Putamen (tissue), 1 donor: ENCODE results near the gene ATP6V0D1.
"Not testable (repeated sequence)": the region's sequence is repeated elsewhere in the genome, so short reads cannot be mapped to it uniquely, and the experiment has no call there.

Source experiments
- DNase-seq: peaks from one replicate; pipeline ENCODE4 v3.0.0-alpha.2; 2016; ENCODE audit warnings: low spot score

ATP6V0D1 gene

DNA sequence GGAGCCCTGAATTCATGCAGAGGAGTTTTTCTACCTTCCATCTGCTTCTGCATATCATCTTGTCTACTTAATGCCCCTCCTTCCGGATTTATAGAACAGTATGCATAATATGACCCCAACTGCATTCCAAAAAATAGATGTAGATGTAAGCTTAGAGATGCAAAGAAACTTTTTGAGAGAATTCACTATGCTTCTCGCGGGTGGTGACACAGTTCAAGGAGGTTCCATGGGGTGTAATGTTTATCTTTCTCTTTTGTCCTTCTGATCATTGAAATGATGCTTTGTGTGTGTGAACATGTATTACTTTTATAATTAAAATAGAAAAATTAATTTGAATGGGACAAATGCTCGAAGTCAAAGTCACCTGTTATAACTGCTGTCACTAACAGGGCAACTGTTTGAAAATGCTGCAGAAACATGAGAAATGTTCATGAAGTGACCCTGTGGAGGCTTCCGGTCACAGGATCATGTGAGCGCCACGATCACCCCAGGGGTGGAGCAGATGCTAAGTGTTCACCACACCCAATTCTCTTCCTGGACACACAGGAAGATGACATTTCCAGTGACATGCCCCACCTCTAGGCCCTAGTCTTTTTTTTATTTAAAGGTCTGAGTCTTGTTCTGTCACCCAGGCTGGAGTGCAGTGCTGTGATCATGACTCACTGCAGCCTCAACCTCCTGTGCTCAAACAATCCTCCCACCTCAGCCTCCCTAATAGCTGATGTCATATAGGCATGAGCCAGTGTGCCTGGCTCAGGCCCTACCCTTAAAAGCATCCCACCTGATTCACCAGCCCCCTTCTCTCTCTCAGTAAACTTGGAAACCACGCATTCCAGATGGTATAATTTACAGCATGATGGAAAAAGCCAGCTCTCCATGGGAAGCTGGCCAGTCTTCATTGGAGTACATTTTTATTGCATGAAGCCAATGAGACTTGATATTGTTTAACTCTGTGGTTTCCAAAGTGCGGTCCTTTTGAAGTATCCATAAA lies 23.4 kb upstream of the ATP6V0D1 start:
- no peak for DNase-seq

DNA sequence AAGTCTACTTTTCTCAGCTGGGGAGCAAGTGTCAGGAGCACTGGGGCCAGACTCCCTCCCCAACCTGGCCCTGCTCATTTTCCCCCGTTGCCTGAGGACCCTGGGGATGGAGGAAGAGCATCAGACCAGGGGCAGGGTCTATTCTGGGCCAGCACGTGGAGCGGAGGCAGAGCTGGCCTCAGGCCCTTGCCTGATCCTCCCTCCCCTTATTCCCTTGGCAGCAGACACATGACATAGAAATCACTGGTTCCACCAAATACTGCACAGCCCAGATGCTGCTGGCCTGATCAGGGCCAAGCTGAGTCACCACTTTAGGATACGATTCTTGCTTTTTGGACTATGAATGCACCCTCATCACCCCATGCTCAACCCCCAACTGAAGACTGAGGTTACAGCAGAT lies 18.1 kb upstream of the ATP6V0D1 start:
- DNase-seq, result no peak

DNA sequence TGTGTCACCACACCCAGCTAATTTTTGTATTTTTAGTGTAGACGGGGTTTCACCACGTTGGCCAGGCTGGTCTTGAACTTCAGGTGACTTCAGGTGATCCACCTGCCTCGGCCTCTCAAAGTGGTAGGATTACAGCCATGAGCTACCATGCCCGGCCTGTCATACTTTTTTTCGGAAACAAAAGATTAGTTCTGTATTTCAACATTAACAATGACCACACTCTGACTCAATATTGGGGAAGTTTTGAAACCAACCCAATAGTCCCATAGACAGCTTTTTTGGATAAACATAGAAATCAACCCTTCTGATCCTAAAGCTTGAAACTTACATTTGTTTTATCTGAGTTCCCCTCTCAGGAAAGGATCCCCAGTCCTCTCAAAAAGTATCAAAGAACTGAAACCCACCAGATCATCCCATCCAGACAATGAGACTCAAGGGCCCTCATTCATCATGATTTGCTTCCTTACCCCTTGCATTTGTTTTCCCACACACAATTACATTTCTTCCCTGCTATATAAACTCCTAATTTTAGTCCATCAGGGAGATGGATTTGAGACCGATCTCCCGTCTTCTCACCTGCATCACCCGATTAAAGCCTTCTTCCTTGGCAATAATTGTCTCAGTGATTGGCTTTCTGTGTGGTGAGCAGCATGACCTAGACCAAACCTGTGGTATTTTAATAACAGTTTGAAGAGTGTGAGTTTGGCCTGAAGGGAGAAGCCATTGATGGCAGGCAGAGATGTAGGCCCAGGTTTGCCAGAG lies 9.6 kb upstream of the ATP6V0D1 start:
- DNase-seq, result no peak

DNA sequence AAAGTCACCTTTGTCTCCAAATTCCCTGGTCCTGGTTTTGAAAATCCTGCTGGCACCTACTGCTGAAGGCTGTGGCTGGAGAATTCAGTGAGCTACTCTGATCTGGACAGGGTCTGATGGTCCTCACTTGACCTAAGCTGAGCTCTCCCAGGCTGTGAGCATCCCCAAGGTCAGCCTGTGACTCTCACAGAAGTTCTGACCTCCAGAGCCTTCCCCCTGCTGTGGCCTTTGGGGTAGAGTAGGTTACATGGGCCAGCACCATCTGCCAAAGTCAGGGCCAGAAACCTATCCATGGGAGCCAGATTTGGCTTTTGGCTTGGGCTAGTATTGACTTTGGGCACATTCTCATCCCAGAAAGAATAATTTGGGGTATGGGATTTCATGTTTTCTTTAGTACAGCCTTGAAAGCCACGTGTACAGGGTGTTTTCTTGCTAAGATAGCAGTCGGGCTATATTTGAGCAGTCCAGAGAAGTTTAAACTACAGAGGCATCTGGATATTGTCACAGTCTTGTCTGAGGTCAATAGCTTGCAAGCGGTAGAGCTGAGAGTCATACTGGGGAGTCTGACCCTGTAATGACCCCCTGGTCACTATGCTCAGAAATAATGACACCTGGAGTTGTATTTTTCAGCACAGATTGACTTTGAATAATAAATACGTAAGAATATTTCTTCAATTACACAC lies 8.6 kb upstream of the ATP6V0D1 start:
- DNase-seq, result no peak

DNA sequence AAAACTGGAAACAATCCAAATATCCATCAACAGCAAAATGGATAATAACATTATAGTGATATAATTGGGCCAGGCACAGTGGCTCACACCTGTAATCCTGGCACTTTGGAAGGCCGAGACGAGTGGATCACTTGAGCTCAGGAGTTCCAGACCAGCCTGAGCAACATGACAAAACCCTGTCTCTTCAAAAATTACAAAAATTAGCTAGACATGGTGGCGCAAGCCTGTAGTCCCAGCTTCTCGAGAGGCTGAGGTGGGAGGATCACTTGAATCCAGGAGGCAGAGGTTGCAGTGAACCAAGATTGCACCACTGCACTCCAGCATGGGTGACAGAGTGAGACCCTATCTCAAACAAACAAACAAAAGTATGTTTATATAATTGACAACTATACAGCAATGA lies 6.6 kb upstream of the ATP6V0D1 start:
- not testable (repeated sequence) for DNase-seq

DNA sequence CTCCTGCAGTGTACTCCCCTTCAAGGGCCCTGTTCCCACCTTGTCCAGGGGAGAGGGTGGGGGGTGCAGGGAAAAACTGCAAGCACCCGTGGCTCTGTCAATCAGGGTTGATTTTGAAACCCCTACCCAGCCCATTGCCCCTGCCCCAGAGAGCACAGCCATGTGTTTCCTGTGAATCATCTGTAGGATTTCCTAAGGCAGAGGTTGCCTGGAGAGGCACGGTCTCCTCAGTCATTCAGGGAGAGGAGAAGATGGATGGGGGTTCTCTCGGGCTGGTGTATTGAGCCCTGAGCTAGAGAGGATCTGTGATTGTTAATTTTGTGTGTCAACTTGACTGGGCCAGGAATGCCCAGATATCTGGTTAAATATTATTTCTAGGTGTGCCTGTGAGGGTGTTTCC lies 5.8 kb upstream of the ATP6V0D1 start:
- no peak for DNase-seq

DNA sequence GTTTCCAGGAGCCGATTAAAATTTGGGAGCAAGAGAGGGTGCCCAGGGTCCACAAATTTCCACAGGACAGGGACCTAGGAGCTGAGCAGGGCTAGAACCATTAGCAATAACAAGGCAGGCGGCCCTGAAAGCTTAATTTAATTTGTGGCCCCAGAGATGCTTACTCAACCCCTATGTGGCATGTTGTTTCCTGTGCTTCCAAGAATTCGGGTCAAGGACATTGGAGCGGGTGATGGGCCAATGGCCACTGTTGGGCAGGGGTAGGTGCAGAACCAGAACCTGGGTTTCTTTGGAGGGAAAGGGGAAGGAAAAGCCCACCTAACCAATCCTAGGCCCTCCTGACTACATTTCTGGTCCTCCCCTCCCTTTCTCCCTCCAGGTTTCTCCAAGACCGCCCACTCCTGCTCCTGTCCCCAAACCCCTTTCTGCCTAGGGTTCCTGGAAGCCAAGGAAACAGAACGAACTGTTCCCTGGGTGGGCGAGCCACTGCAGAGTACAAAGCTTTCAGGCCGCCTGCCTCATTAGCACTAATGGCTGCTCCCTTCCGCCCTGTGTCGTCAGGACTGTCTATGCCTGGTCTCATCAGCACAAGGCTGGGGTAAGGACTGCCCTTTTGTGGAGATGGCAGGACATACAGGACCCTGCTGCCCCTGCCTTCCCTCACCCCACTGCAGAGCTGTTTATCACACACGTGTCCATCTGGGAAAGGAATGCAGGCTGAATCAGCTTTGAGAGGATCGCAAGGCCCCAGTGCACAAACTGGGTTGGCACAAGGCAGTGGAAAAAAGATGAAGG lies 3.0 kb upstream of the ATP6V0D1 start:
- no peak for DNase-seq

DNA sequence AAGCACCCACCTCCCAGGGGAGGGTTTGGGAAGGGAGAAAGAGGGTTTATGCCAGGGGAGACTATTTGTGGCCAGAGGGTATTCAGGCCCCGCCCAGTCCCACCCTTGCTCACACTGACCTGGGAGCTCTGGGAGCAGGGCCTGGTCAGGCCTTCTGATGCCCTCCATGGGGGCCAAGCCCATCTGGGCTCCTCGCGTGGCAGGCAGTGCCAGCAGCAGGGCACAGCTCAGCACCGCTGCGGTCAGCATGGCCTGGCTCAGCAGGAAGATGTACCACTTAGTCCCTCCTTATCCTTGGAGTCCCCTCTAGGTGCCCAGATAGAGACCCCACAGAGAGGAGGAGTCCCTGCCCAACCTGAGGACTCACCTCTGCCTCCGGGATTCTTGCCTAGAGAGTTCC lies 2.2 kb upstream of the ATP6V0D1 start, which contains the start of gene AGRP:
Gene AGRP (minus strand): TSS at position 398 of the 400 bp plus-strand sequence. CDS start 149 bp downstream, at position 249.
- no peak for DNase-seq

DNA sequence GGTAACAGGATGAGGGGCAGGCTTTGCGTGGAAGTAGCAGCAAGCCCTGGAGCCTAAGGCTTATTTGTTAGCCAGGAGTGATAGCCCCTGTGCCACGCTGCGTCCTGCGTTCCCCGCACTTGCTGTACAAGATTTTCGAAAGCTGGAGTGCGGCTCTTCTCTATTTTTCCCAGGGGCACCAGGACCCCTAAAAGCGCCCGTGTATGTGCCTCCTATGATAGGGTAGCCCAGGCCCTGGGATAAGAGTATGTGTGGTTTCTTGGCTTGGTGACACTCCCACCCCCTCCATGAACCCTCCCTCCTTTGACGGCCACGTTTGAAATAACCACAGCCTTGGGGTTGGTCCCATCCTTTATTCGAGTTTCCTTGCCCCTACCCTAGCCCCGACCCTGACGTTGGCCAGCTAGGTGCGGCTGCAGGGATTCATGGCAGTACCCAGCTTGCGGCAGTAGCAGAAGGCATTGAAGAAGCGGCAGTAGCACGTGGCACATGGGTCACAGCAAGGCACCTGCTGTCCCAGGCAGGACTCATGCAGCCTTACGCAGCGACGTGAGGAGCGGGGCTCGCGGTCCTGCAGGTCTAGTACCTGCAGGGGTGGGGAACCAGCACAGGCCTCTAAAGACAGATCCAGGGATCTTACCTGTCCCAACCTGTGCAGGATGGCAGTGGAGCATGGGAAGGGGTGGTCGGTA lies 1.4 kb upstream of the ATP6V0D1 start:
- DNase-seq, result no peak

DNA sequence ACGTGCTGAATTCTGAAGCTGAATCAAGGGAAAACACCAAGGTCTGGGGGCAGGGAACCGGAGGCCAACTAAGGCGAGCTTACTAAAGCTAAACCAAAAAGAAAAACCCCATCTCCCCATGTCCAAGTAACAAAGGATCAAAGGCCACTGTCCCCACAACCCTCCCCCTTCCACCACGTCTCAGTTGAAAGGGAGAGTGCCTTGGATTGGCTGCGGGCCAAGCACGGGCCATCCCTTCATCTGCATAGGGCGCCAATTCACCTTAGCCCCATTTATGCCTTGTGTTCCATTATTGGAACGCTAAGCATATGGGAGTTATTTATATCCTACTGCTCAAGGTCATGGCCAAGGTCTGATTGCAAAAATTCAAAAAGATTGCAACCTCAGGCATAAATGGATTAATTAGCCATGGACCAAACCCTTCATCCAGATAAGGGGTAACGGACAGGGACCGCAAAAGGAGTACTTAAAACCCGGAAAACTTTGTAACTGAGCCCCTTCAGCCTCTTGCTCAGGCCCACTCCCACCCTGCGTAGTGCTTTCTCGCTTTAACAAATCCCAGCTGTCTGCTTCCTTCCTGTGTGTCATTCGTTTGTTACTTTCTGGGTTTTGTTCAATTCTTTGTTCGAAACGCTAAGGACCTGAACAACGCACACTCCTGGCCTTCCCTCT lies 740 bp upstream of the ATP6V0D1 start:
- DNase-seq, result no peak

DNA sequence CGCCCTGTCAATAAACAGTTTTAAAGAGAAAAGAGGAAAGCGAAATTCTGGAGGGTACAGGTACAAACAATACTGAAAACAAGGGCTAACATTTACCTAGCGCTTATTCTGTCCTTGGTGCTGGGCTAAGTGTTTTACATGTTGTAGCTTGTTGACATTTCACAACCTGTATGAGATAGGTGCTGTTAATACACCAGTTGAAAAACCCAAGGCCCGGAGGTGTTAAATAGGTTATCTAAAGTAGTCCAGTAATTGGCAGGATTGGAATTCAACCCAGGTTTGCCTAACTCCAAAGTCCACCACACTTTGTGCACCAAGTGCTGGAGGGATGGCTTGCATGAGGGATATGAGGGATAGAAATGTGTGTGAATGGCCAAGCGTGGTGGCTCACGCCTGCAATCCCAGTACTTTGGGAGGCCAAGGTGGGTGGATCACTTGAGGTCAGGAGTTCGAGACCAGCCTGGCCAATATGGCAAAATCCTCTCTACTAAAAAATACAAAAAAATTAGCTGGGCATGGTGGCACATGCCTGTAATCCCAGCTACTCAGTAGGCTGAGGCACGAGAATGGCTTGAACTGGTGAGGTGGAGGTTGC lies 2.9 kb downstream of the ATP6V0D1 start:
- DNase-seq, result no peak

DNA sequence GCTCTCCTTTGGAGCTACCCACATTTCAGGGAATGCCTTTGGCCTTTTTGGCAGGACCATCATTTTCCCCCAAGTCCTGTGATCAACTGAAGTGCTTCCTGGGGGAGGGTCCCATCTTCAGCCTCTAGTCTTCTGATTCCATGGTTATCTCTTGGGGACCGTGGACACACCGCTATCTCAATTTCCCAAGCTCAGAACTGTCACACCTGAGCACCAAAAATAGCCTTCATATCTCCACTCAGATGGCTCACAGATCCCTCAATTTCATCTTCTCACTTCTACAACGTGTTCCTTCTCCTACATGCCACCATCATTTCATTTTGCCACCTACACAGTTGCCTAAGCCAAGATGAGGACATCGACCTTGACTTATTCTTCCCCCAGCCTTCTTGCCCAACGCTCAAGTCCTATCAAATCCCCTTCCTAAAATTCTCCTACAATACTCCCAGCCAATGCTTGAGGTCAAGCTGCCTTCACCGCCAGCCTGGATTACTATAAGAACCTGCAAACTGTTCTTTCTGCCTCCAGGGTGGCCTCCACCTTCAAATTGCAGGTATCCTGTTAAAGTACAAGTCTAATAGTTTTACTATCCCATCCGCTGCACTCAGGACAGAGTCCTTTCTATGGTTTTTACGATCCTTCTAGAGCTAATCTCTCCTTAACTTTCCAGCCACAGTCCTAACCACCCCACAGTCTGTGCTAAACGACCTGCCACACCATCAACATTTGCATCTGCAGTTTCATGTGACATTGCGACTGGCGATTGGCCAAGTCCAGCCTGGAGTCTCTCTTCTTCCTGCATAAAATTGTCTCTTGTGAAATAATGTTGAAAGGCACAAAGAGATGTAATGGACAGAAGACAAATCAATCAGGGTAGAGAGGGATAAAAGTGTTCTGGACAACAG lies 6.2 kb downstream of the ATP6V0D1 start:
- DNase-seq, result no peak

DNA sequence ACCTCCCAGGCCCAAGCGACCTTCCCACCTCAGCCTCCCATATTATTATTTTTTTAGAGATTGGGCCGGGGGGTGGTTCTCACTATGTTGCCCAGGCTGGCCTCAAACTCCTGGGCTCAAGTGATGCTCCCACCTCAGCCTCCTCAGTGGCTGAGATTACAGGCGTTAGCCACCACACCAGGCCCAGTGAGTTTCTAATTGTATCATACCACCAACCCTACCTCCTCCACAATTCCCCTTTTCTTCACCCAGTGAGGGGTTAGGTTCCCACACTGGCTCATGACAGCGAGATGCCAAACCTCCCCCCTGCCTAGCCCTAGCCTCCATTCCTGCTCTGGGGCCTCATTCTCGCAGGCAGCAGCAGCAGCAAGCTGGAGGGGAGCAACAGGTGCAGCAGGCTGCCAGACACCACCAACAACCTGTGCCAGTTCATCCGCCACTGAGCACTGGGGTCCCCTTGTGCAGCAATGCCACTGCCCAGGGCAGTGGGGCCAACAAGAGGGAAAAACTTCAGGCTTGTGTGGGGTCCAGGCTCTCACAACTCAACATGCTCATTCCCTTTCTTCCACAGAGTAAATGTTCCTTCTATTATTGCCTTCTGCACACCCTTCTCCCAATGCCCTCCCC lies 9.1 kb downstream of the ATP6V0D1 start:
- no peak for DNase-seq

DNA sequence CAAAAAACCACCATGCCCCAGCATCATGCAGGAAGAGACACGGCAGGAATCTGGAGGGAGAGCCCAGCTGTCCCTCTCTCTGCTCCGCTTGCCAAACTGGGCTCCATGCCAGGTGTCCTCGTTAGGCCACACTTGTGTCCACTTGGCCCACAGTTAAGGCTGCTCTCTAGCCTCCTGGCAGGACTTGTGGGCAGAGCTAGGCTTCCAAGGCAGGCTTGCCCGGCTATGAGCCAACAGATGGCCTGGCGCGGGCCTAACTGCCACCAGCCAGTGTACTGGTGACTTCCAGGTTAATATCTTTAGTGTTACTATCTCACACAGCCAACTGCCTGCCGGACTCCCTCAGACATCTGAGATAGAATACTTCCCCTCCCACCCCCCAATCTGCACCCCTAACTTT lies 10.6 kb downstream of the ATP6V0D1 start:
- peak; percentile 94 for DNase-seq

DNA sequence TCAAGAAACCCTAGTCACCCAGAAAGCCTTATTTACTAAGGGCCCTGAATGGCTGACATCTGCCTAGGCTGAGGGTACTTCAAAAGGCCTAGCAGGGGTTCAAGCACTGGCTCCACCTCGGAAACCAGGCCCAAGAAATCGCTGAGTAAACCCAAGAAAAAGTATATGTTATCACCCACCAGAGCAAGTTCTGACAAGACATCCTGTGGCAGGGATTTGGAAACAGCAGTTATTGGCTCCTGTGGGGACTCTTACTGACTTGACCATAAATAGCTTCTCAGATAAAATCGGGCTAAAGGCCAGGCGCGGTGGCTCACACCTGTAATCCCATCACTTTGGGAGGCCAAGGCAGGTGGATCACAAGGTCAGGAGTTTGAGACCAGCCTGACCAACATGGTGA lies 12.2 kb downstream of the ATP6V0D1 start:
- DNase-seq, result no peak

DNA sequence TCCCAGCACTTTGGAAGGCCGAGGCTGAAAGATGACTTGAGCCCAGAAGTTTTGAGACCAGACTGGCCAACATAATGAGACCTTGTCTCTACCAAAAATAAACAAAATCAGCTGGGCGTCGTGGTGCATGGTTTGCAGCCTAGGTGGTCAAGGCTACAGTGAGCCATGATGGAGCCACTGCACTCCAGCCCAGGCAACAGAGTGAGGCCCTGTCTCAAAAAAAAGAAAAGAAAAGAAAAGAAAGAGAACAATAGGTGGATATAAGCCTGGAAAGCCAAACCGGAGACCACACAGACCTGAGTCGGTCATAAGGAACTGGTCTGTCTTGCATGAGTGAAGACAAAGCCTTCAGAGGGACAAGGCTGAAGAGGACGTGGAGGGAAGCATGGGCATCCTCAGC lies 14.4 kb downstream of the ATP6V0D1 start:
- DNase-seq, result no peak

DNA sequence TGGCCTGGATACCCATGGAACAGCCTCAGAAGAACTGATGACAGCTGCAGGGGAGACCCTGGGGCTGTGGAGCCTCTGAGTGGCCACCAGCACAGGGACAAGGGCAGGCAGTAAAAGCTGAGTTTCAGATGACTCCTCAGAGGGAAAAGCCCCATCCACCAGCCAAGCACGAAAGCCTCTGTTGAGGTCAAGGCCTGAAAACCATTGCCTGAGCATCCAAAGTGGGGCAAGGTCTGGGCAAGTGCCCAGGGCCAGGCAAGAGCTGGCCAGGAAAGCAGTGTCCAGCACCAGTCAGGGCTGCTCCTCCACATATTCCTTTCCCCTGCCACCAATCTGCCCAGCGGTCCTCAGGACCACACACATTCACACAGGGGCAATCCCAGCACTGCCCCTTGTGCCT lies 16.4 kb downstream of the ATP6V0D1 start:
- no peak for DNase-seq

DNA sequence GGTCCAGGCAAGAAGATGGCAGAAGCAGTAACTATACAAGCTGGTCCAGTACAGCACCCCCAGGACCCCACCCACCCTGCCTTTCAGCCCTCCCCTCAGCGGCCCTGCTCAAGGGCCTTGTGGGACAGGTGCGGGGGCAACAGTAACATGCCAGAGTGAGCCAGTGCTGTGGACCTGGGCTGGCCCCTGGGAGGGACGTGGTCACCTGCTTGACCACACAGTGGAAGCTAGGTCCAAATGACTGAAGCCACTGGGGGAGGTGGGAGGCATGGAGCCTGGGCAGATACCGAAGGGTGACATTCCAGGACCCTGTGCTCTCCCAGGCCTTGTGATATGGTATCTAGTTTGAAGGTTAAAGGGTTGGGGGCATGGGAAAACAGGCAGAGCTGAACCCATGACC lies 17.3 kb downstream of the ATP6V0D1 start:
- no peak for DNase-seq
